COLO668 (cell line): ENCODE data around the gene BCR.
"Not testable (repeated sequence)": the region's sequence is repeated elsewhere in the genome, so short reads cannot be mapped to it uniquely, and the experiment has no call there.

ENCODE experiments used
- DNase-seq: peaks from one replicate; lab custom pipeline; 2025; ENCODE audit not compliant: unreplicated experiment; lab: John Stamatoyannopoulos, UW

BCR gene

GRCh38 chr22:23361676-23362075, 181.4 kb downstream of the BCR start:
- no peak for DNase-seq

GRCh38 chr22:23363683-23364082, 183.4 kb downstream of the BCR start:
- no peak for DNase-seq

- DNase-seq, result no peak
Observed at GRCh38 chr22:23364389-23364788, 184.1 kb downstream of the BCR start.

GRCh38 chr22:23365524-23365923, 185.2 kb downstream of the BCR start:
- no peak for DNase-seq

GRCh38 chr22:23365961-23366360, 185.7 kb downstream of the BCR start:
- no peak for DNase-seq

- not testable (repeated sequence) for DNase-seq
Observed at GRCh38 chr22:23367196-23367595, 186.9 kb downstream of the BCR start.
